ENCODE measurements around the gene ZFYVE19.

GRCh38 chr15:40836020-40836419, 29.1 kb downstream of the ZFYVE19 start:
- TF ChIP-seq CTCF (IDR thresholded peaks at IDR 0.05; ENCODE audit: extremely low read depth in 1 of 2, insufficient read depth in 1 of 2, low read depth in 1 of 2, low read length in 2 of 2): no peak
- no peak for TF ChIP-seq JUN (IDR thresholded peaks at IDR 0.05; ENCODE audit: borderline replicate concordance, insufficient read depth, insufficient read length, low read depth)
- TF ChIP-seq POLR2AphosphoS5 (IDR thresholded peaks at IDR 0.05; ENCODE audit: insufficient read depth, low read depth, low read length): no peak
- no peak for TF ChIP-seq EZH2 (IDR thresholded peaks at IDR 0.05; ENCODE audit: borderline replicate concordance, low read depth, low read length, severe bottlenecking)

Data from endothelial cell of umbilical vein (primary cell).